Stimulated activated CD8-positive, alpha-beta memory T cell treated with anti-CD3 and anti-CD28 coated beads, Interleukin-2, amount 100 ng/mL, for 48 hours (primary cell): ENCODE results near the gene PLTP.
"Not testable (repeated sequence)": the region's sequence is repeated elsewhere in the genome, so short reads cannot be mapped to it uniquely, and the experiment has no call there.

Experiments used
- DNase-seq, 2 donors: peaks; one replicate each; pipeline ENCODE4 v3.0.0-alpha.2; 2020; ENCODE audit warnings: low read depth in 2 of 2

PLTP gene

GRCh38 chr20:45920462-45921336 is 8.7 kb upstream of the PLTP start:
- DNase-seq = no peak

- no peak for DNase-seq
Measured at GRCh38 chr20:45919542-45920399, 7.8 kb upstream of the PLTP start.

- no peak for DNase-seq
Measured at GRCh38 chr20:45918779-45919537, 7.0 kb upstream of the PLTP start.

GRCh38 chr20:45918182-45918737 is 6.3 kb upstream of the PLTP start:
- no peak for DNase-seq

GRCh38 chr20:45917790-45918141 is 5.8 kb upstream of the PLTP start:
- no peak for DNase-seq

- no peak for DNase-seq
Measured at GRCh38 chr20:45913116-45913515, 1.2 kb upstream of the PLTP start.

GRCh38 chr20:45912344-45912682 is 358 bp upstream of the PLTP start:
- DNase-seq = no peak

- DNase-seq = peak; percentile 94 to 99
Measured at GRCh38 chr20:45910670-45911485, 1.1 kb downstream of the PLTP start.

- DNase-seq = no peak
Measured at GRCh38 chr20:45909817-45910669, 1.9 kb downstream of the PLTP start.

GRCh38 chr20:45909336-45909808 is 2.6 kb downstream of the PLTP start:
- DNase-seq = no peak

- DNase-seq = no peak
Measured at GRCh38 chr20:45908084-45908483, 3.9 kb downstream of the PLTP start.

GRCh38 chr20:45907219-45907948 is 4.6 kb downstream of the PLTP start:
- no peak for DNase-seq

GRCh38 chr20:45905505-45906079 is 6.4 kb downstream of the PLTP start:
- DNase-seq = no peak

GRCh38 chr20:45904583-45905504 is 7.1 kb downstream of the PLTP start:
- no peak for DNase-seq

GRCh38 chr20:45902199-45902701 is 9.7 kb downstream of the PLTP start:
- DNase-seq = no peak

GRCh38 chr20:45901332-45901731 is 10.6 kb downstream of the PLTP start:
- not testable (repeated sequence) for DNase-seq

- no peak for DNase-seq
Measured at GRCh38 chr20:45899046-45899835, 12.7 kb downstream of the PLTP start.
